HepG2 (cell line): ENCODE results near the gene CHCT1. TPM values are rescaled to one million over a fixed set of nuclear protein-coding genes. Genes with fewer than 3 reads are reported as not detected.
A peak's percentile ranks its signal among the peaks of the same experiment; 100 is the strongest.

Experiments
- CAMTA2 ChIP-seq: sonication (generic); formaldehyde crosslinking; IDR thresholded peaks from 2 replicates; pipeline ENCODE4 v1.4.0; 2020; ENCODE audit warnings: mild to moderate bottlenecking, missing genetic modification reagents, borderline replicate concordance
- FOXA3 ChIP-seq: IDR thresholded peaks from 2 replicates; pipeline ENCODE4 v1.6.1; 2016; ENCODE audit warnings: missing genetic modification reagents, missing compliant biosample characterization
- GTF2F1 ChIP-seq: fragments of 150-350 bp; IDR thresholded peaks from 2 replicates; pipeline ENCODE4 v1.6.1; 2014; ENCODE audit warnings: low read length
- KLF13 ChIP-seq: sonication (generic); formaldehyde crosslinking; IDR thresholded peaks from 2 replicates; pipeline ENCODE4 v1.4.0; 2020; ENCODE audit warnings: mild to moderate bottlenecking, missing genetic modification reagents
- MBNL3 ChIP-seq: fragments of 250-450 bp; sonication (Bioruptor Pico); conservative IDR thresholded peaks from 2 replicates; pipeline ENCODE4 v1.8.0; 2022; ENCODE audit warnings: mild to moderate bottlenecking, inconsistent platforms
- MXD4 ChIP-seq: IDR thresholded peaks from 2 replicates; pipeline ENCODE4 v1.6.1; 2016; ENCODE audit warnings: mild to moderate bottlenecking, missing biosample characterization, missing genetic modification reagents
- NFYB ChIP-seq: sonication (generic); formaldehyde crosslinking; IDR thresholded peaks from 2 replicates; pipeline ENCODE4 v1.4.0; 2020; ENCODE audit warnings: missing genetic modification reagents
- SAFB2 ChIP-seq: sonication (generic); formaldehyde crosslinking; IDR thresholded peaks from 2 replicates; pipeline ENCODE4 v1.5.1; 2020; ENCODE audit warnings: missing genetic modification reagents, low read depth, mild to moderate bottlenecking, borderline replicate concordance
- SIX1 ChIP-seq: sonication (generic); formaldehyde crosslinking; IDR thresholded peaks from 2 replicates; pipeline ENCODE4 v1.4.0; 2020; ENCODE audit warnings: missing genetic modification reagents, borderline replicate concordance
- SMAD1 ChIP-seq: sonication (generic); formaldehyde crosslinking; IDR thresholded peaks from 2 replicates; pipeline ENCODE4 v1.4.0; 2020; ENCODE audit warnings: missing genetic modification reagents, low read depth, mild to moderate bottlenecking, borderline replicate concordance
- TARDBP ChIP-seq: sonication (generic); formaldehyde crosslinking; IDR thresholded peaks from 2 replicates; pipeline ENCODE4 v1.8.0; 2022; ENCODE audit warnings: mild to moderate bottlenecking, missing genetic modification reagents
- YY1 ChIP-seq: IDR thresholded peaks from 2 replicates; pipeline ENCODE4 v1.6.1; 2011; ENCODE audit warnings: low read length, low read depth, moderate library complexity, mild to moderate bottlenecking; ENCODE audit not compliant: insufficient read depth, insufficient replicate concordance
- ZFAT ChIP-seq: sonication (generic); formaldehyde crosslinking; conservative IDR thresholded peaks from 2 replicates; pipeline ENCODE4 v1.8.1; 2023; ENCODE audit warnings: missing genetic modification reagents, inconsistent platforms
- ZNF224 ChIP-seq: sonication (generic); formaldehyde crosslinking; IDR thresholded peaks from 2 replicates; pipeline ENCODE4 v1.5.0; 2020; ENCODE audit warnings: mild to moderate bottlenecking, missing genetic modification reagents
- ZNF605 ChIP-seq: sonication (generic); formaldehyde crosslinking; IDR thresholded peaks from 2 replicates; pipeline ENCODE4 v1.8.0; 2022; ENCODE audit warnings: mild to moderate bottlenecking, missing genetic modification reagents
- ZNF672 ChIP-seq: sonication (generic); formaldehyde crosslinking; IDR thresholded peaks from 2 replicates; pipeline ENCODE4 v1.8.1; 2022; ENCODE audit warnings: missing genetic modification reagents
- ZNF766 ChIP-seq: sonication (generic); formaldehyde crosslinking; IDR thresholded peaks from 2 replicates; pipeline ENCODE4 v1.5.0; 2020; ENCODE audit warnings: missing genetic modification reagents, borderline replicate concordance
- ZNF773 ChIP-seq: sonication (generic); formaldehyde crosslinking; IDR thresholded peaks from 2 replicates; pipeline ENCODE4 v1.4.0; 2020; ENCODE audit warnings: missing genetic modification reagents, borderline replicate concordance
- ZSCAN25 ChIP-seq: sonication (generic); formaldehyde crosslinking; IDR thresholded peaks from 2 replicates; pipeline ENCODE4 v1.8.0; 2022; ENCODE audit warnings: mild to moderate bottlenecking, missing genetic modification reagents
- ZSCAN30 ChIP-seq: sonication (generic); formaldehyde crosslinking; IDR thresholded peaks from 2 replicates; pipeline ENCODE4 v1.5.0; 2020; ENCODE audit warnings: mild to moderate bottlenecking, missing genetic modification reagents
- polyA plus RNA-seq, 8 experiments: library from polyadenylated mRNA; depleted of rRNA in 3 of 8; stranded (reverse) in 7 of 8; unstranded in 1 of 8; fragments of >200 nt; fragmentation: Illumina TruSeq in 4 of 8; extraction: Trizol in 4 of 8; gene quantifications; 2 replicates each; pipeline versions ENCODE4 v1.2.1 to v1.2.3, GENCODE V29; 2011 to 2016; ENCODE audit warnings: low read depth in 4 of 8, missing spikeins in 1 of 8, mixed read lengths in 1 of 8; ENCODE audit not compliant: insufficient read depth in 1 of 8
- total RNA-seq, 5 experiments: library from RNA; depleted of rRNA; stranded (reverse); fragments of >200 nt; fragmentation: Illumina TruSeq; extraction: Trizol; gene quantifications; 2 replicates each; pipeline ENCODE4 v1.2.3, GENCODE V29; 2016; ENCODE audit warnings: low read depth in 1 of 5
- TF ChIP-seq, protein P1 (sequence below): sonication (generic); formaldehyde crosslinking; IDR thresholded peaks from 2 replicates; pipeline ENCODE4 v1.8.1; 2023; ENCODE audit warnings: mild to moderate bottlenecking, inconsistent platforms, moderate library complexity, missing genetic modification reagents, borderline replicate concordance
- TF ChIP-seq, protein P2 (sequence below): sonication (generic); formaldehyde crosslinking; IDR thresholded peaks from 2 replicates; pipeline ENCODE4 v1.4.0; 2020; ENCODE audit warnings: missing genetic modification reagents
- TF ChIP-seq, protein P3 (sequence below): IDR thresholded peaks from 2 replicates; pipeline ENCODE4 v1.6.1; 2016; ENCODE audit warnings: low read depth, borderline replicate concordance
- TF ChIP-seq, protein P4 (sequence below): sonication (generic); formaldehyde crosslinking; IDR thresholded peaks from 2 replicates; pipeline ENCODE4 v1.4.0; 2020; ENCODE audit warnings: missing genetic modification reagents
- TF ChIP-seq, protein P5 (sequence below): sonication (generic); formaldehyde crosslinking; IDR thresholded peaks from 2 replicates; pipeline ENCODE4 v1.8.0; 2022; ENCODE audit warnings: mild to moderate bottlenecking, missing genetic modification reagents; ENCODE audit not compliant: insufficient replicate concordance

Gene CHCT1
- total and polyA plus RNA-seq, 2 of the 13 experiments (the other 11 are each of a cell fraction or from before 2014, with no cell fraction given), result not detected

DNA sequence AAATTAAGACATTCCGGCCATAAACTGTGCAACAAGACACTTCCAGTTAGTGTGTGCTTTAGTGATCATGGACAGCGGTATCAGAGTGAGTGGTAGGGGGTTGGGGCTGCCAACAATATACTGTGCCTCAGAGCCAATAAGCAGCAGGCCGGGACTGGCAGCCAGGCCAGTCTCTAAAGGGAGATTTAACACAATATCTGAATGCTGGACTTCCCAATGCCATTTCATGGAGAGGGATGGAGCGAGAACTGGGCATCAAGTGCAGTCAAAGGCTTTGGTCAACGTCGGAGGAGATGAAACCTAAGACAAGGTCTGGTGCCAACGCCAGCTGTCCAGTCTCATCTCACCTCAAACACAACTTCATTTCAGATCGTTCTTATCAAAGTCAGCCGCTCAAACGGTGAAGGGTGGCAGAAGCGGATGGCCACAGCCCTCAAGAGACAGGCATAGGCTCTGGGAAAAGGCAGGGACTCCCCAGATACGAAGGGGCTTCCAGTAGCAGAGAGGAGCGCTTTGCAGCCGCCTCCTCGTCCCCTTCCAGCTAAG is 31.3 kb upstream of the CHCT1 start (continued):
- TF ChIP-seq, protein P1, sequence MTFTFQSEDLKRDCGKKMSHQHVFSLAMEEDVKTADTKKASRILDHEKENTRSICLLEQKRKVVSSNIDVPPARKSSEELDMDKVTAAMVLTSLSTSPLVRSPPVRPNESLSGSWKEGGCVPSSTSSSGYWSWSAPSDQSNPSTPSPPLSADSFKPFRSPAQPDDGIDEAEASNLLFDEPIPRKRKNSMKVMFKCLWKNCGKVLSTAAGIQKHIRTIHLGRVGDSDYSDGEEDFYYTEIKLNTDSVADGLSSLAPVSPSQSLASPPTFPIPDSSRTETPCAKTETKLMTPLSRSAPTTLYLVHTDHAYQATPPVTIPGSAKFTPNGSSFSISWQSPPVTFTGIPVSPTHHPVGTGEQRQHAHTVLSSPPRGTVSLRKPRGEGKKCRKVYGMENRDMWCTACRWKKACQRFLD (CRISPR knock-in tag), result no peak
- TF ChIP-seq GTF2F1 (no peak), ZNF672 (no peak), MXD4 (no peak), ZSCAN30 (0 out of 2 replicates have a peak, but pooled peaks have one; percentile 15), ZNF766 (CRISPR knock-in tag) (no peak), ZNF224 (CRISPR knock-in tag) (0 out of 2 replicates have a peak, but pooled peaks have one; percentile 42), ZSCAN25 (no peak), SAFB2 (CRISPR knock-in tag) (no peak), ZNF773 (no peak), ZNF605 (0 out of 2 replicates have a peak, but pooled peaks have one; percentile 56), TARDBP (no peak), YY1 (no peak), MBNL3 (CRISPR knock-in tag) (no peak), KLF13 (CRISPR knock-in tag) (no peak), NFYB (CRISPR knock-in tag) (no peak), FOXA3 (CRISPR knock-in tag) (no peak), SMAD1 (CRISPR knock-in tag) (0 out of 2 replicates have a peak, but pooled peaks have one; percentile 78), SIX1 (CRISPR knock-in tag) (0 out of 2 replicates have a peak, but pooled peaks have one; percentile 5), CAMTA2 (CRISPR knock-in tag) (no peak), ZFAT (CRISPR knock-in tag) (no peak)
- TF ChIP-seq, protein P2, sequence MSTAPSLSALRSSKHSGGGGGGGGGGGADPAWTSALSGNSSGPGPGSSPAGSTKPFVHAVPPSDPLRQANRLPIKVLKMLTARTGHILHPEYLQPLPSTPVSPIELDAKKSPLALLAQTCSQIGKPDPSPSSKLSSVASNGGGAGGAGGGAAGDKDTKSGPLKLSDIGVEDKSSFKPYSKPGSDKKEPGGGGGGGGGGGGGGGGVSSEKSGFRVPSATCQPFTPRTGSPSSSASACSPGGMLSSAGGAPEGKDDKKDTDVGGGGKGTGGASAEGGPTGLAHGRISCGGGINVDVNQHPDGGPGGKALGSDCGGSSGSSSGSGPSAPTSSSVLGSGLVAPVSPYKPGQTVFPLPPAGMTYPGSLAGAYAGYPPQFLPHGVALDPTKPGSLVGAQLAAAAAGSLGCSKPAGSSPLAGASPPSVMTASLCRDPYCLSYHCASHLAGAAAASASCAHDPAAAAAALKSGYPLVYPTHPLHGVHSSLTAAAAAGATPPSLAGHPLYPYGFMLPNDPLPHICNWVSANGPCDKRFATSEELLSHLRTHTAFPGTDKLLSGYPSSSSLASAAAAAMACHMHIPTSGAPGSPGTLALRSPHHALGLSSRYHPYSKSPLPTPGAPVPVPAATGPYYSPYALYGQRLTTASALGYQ, result no peak
- TF ChIP-seq, protein P3, sequence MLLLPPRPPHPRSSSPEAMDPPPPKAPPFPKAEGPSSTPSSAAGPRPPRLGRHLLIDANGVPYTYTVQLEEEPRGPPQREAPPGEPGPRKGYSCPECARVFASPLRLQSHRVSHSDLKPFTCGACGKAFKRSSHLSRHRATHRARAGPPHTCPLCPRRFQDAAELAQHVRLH (CRISPR knock-in tag), result no peak
- TF ChIP-seq, protein P4, sequence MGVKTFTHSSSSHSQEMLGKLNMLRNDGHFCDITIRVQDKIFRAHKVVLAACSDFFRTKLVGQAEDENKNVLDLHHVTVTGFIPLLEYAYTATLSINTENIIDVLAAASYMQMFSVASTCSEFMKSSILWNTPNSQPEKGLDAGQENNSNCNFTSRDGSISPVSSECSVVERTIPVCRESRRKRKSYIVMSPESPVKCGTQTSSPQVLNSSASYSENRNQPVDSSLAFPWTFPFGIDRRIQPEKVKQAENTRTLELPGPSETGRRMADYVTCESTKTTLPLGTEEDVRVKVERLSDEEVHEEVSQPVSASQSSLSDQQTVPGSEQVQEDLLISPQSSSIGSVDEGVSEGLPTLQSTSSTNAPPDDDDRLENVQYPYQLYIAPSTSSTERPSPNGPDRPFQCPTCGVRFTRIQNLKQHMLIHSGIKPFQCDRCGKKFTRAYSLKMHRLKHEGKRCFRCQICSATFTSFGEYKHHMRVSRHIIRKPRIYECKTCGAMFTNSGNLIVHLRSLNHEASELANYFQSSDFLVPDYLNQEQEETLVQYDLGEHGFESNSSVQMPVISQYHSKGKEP, result no peak
- TF ChIP-seq, protein P5, sequence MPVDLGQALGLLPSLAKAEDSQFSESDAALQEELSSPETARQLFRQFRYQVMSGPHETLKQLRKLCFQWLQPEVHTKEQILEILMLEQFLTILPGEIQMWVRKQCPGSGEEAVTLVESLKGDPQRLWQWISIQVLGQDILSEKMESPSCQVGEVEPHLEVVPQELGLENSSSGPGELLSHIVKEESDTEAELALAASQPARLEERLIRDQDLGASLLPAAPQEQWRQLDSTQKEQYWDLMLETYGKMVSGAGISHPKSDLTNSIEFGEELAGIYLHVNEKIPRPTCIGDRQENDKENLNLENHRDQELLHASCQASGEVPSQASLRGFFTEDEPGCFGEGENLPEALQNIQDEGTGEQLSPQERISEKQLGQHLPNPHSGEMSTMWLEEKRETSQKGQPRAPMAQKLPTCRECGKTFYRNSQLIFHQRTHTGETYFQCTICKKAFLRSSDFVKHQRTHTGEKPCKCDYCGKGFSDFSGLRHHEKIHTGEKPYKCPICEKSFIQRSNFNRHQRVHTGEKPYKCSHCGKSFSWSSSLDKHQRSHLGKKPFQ (CRISPR knock-in tag), result no peak
